Superior temporal gyrus (tissue), 1 donor: ENCODE results near the gene MAD1L1.
A peak's percentile ranks its signal among the peaks of the same experiment; 100 is the strongest.
"Not testable (repeated sequence)": the region's sequence is repeated elsewhere in the genome, so short reads cannot be mapped to it uniquely, and the experiment has no call there.

Experiments used
- DNase-seq: peaks from one replicate; pipeline ENCODE4 v3.0.0-alpha.2; 2016; ENCODE audit errors: extremely low spot score

Gene MAD1L1

DNA sequence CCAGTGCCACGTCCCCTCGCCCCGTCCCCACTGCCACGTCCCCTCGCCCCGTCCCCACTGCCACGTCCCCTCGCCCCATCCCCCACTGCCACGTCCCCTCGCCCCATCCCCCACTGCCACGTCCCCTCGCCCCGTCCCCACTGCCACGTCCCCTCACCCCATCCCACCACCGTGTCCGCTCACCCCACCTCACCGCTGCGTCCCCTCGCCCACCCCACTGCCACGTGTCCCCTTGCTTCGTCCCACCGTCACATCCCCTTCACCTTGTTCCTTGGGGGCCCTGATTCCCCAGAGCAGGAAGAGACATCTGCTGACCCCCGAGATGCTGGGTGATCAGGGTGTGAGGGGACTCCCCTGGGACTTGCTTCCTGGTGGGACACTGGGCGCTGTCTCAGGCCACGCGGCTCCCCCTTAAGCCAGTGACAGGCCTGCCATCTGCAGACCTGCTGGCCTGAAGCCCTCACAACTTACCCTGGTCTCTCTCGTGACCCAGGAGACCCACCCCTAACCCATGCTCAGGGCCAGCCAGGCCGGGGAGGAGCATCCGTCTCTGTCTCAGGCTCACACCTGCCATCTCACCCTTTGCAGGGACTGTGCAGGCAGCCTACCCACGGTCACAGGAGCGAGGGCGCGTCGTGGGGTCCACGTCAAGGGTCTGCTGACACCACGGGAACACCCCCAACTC lies 302.2 kb downstream of the MAD1L1 start:
- no peak for DNase-seq

DNA sequence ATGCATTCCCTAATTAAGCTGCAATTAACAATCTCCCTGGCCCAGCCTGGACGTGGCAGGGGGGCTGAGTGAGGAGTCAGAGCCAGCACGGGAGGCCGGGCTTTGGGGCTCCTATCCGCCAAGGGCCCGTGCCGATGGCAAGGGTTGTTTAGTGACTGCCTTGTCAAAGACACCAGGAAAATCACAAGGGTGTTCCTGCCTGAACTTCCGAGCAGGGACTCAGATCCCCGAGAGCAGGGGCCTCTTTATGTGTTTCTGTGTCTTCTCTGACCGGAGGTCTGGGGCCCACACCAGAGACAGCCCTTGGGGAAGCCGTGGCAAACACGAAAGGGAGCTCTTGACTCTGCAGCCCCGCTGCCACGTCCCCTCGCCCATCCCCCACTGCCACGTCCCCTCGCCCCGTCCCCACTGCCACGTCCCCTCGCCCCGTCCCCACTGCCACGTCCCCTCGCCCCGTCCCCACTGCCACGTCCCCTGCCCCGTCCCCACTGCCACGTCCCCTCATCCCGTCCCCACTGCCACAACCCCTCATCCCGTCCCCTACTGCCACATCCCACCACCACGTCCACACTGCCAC lies 303.3 kb downstream of the MAD1L1 start:
- DNase-seq, result not testable (repeated sequence)

DNA sequence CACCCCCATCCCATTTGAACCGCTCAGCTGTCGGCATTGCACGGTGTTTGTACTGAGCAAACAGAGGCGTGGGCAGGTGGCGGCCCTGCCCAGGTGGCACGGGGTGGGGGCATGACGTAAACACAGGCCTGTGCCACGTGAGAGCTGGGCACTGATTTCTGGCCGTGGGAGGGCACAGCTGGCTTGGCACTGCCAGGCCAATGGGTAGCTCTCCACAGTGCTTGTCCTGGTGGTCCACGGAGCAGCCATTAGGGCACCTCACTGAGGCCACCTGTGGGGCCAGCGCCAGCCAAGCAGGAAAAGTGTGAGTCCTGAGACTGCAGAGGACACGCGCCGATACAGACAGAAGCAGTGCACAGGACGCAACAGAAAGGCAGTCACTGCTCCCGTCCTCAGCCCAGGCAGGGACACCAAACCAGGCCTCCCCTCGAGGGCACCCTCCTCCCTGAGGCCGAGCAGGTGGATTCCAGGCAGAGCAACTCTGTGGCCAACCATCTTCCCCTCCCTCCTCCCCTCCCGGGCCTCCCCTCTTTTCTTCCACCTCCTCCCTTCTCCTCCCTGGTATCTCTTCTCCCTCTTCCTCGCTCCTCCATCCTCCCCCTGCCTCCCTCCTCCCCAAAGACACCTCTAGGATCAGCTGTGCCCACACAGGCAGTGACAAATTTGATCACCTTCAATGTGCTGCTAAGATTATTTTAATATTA lies 303.9 kb downstream of the MAD1L1 start:
- no peak for DNase-seq

DNA sequence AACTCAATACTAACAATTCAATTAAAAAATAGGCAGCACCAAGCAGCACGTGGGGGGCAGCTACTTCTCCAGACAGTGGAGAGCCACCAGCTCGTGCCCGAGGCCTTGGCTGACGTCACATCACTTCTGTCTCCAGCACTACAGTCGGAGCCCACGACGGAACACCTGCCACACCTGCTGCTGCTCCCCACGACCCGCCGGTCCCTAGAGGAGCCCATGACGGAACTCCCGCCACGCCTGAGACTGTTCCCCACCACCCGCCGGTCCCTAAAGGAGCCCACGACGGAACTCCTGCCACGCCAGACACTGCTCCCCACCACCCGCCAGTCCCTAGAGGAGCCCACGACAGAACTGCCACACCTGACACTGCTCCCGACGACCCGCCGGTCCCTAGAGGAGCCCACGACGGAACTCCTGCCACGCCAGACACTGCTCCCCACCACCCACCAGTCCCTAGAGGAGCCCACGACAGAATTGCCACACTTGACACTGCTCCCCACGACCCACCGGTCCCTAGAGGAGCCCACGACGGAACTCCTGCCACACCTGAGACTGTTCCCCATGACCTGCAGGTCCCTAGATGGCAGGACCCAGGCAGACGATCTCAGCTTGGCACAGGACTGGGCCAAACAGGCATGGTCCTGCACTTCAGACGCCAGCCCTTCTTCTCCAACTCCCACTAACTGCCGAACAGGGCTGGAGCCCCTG lies 304.7 kb downstream of the MAD1L1 start:
- no peak for DNase-seq

DNA sequence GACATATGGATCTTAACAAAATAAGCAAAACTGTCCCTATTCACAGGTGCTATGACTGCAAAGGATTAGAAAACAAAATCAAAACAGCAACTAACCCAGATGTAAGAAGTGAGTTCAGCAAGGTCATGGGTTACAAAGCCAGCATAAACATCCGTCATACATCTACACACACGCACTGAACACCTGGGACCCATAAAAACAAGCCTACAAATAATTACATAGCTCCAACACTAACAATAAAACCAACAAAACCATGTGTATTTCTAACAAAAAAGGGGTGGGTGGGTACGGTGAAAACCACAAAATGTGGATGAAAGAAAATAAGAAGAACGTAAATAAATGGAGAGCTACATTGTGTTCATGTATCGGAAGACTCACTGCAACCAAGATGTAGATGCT lies 305.8 kb downstream of the MAD1L1 start:
- no peak for DNase-seq

DNA sequence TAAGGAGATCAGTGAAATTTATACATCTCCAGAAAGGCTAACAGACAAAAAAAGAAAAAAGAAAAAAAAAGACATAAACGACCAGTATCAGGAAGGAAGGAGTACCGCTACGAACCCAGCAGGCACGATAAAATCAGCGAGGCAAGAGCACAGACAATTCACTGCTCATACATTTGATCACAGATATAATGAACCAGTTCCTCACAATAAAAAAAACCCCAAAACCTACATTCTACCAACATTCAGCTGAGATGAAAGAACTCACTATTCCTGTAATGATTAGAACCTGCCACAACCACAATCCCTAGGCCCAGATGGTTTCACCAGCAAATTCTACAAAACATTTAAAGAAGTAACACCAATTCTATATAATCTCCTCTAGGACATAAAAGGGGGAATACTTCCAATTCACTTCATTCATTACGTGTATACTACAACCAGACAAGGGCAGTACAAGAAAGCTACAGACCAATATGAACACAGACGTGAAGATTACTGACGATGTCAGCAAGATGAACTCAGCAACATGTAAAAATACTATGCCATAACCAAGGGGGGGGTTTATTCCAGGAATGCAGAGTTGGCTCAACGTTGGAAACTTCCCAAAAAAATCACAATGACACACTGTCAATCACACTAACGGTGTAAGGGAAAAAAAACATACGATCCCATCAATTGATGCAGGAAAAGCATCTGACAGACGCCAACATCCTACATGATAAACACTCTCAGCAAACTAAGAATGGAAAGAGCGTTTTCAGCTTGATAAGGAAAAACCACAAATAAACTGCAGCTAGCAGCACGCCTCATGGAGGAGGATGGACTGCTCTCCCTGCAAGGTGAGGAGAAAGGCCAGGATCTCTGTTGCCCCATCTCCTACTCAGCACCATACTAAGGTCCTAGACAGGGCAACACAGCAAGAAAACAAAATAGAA lies 306.5 kb downstream of the MAD1L1 start:
- no peak for DNase-seq

DNA sequence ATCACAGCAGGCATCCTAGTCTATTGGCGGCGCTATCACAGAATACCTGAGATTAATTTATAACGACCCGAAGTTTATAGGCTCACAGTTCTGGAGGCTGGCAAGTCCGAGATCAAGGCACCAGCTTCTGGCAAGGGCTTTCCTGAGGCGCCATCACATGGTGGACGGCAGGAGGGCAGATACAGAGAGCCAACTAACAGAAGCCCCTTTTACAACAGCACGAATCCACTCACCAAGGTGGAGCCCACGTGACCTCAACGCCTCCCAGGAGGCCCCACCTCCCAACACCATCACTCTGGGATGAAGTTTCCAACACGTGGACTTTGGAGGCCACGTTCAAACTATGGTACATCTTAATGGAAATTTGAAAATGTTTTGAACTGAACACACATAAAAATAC lies 307.4 kb downstream of the MAD1L1 start:
- no peak for DNase-seq

DNA sequence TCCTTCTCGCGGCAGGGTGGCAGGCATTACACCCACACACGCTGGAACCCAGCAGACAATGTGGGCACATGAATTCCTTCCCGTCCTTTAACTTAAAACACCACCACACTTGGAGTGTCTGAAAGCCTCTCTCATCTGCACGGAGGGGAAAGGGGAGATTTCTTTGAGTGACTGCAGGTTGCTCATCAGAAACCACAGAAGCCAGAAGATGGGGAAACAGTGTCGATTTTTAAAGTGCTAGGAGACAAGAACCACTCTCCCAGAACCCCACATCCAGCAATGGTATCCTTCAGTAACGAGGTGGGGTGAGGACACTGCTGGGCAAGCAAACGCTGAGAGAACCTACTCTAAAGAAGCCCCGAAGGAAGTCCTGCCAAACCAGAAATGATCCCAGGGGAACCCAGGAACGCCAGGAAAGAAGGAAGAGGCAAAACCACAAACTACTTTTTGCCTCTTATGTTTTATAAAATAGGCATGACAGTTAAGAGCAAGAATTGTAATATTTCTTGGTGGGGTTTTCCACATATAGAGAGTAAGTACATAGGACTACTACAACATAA lies 308.4 kb downstream of the MAD1L1 start:
- DNase-seq, result no peak

DNA sequence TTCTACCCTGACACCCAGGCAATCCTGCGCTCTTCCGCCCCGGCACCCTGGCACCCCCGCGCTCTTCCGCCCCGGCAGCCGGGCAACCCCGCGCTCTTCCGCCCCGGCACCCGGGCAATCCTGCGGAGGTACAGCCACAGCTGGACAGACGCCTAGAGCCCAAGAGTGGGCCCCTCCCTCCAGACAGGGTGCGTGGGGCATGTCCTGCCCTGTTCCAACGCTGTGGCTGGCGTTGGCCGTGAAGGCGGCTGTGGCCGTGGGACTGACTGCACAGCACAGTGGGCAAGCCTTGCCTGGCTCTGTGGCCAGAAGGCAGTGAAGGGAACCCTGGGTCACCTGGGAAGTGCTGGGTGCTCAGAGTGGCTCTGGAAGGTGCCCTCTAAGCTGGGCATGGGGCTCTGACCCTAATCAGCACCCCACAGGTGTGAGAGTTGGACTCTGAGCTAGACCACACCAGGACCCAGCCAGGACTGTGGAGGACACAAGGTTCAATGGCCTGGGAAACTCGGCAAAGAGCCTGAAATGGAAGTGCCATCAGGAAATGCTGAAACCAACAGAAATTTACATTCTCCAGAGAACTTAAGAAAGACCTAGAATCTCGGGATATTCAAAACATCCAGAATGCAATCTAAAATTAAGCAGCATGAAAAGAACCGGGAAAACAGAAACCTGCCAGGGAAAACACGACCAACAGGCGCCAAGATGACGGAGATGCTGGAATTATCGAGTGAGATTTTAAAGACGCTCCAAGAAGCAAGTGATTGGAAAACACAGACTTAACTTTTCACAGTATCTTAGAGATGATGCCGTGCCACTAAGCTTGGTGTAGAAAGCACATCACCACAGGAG lies 309.1 kb downstream of the MAD1L1 start:
- DNase-seq, result no peak

DNA sequence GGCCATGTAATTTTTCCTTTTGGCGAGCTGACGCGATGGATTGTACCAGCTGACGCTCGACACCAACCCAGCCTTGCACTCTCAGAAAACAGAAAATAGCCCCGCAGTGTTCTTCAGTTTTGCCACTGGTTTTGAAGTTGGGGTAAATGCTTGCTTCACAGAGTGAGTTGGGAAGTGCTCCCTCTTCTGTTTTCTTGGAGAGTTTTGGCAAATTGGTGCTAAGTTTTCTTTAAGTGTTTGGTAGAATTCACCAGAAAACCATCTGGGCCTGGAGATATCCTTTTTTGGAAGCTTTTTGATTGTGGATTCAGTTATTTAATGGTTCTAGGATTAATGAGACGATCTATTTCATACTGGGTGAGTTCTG lies 309.9 kb downstream of the MAD1L1 start:
- DNase-seq, result no peak

DNA sequence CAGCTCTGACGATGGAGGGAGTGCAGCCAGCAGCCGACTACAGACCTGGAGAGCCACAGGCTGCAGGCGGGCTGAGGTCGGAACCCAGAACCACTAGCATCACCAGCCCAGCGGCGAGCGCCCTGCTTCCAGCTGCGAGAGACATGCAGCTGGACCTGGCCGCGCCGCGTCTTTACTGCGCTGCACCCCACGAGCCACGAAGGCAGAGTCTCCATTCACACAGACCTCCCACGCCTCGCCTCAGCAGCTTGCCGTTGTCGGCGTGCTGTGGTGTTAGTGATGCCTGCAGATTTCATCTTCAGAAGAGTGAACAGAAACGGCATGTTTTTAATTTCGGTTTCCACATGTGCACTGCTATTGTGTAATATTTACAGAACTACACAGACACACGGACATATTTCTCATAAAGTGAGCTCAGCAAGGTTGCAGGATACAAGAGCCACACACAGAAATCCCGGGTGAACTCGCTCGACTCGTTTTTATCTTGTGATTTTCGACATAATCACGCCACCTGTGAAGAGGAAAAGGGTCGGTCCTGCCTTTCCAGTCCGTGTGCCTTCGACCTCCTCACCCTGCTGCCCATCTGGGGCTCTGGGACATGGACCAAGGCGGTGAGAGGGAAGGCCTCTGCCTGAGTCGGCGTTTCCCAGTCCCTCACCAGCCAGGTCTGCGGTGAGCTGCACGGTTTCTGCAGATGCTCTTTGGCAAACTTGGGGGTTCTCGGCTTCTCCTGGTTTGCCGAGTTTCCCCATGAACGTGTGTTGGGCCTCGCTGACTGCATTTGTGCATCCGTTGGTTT lies 310.5 kb downstream of the MAD1L1 start:
- DNase-seq, result no peak

DNA sequence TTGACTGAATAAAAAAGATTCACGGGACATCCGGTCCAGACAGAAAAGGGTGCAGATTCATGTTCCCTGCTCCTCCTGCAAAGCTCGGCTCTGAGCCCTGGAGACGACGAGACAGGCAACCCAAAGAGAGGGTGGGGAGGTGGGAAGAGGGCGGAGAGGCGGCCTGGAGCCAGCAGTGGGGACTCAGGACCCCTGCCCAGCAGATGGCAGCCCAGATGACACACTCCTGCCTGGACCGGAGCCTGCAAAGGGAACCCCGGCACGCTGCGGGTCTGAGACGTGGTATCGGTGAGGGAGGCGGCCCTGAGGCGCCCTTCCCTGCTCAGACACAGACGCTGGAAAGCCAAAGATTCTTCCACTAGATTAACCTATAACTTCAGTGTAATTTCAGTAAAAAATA lies 311.9 kb downstream of the MAD1L1 start:
- no peak for DNase-seq

DNA sequence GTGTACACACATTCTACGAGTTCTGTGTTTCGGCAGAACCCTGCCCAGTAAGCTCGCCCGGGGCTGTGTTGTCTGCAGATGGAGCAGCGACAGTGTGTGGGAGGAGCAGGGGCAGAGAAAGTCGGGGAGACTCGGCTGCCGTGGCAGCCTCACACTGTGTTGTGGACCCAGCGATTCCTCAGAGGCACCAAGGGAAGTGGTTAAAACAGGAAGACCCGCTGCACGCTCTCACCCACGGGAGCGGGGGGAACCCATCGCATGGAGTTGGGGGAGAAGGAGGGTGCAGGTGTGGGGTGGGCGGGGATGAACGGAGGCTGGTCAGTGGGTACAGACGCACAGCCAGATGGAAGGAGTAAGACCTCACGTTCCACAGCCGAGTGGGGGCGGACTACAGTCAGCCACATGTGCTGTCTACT lies 312.5 kb downstream of the MAD1L1 start:
- no peak for DNase-seq

DNA sequence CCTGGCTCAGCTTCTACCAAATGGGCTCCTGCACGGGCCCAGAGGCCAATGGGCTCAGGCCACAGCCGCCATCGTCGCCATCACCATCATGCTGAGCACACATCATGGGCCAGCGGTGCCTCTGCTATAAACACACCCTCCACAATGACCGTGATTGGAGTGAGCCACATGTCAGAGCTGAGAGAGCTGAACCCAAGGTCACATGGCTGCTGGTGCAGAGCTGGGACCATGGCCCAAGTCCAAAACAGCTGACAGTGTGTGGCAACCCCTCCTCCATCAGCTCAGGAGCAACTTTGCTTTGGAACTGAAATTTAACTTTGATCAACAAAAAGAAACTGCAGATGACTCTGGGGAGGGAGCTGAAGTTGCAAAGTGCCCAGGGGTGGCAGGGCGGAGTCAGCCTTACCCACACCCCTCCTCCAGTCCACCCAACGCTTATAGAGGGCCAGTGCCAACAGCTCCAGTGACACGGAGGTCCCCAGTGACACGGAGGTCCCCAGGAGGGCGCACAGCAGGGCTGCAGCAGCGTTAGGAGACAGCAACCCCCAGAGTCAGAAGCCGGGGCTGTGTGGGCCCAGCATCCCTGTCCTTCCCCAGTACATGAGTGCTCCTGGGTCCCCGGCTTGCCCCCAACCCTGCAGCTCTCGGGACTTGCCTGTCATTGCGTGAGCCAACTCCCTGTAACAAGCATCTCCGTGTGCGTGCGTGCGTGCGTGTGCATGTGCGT lies 313.0 kb downstream of the MAD1L1 start:
- peak; percentile 82 for DNase-seq

DNA sequence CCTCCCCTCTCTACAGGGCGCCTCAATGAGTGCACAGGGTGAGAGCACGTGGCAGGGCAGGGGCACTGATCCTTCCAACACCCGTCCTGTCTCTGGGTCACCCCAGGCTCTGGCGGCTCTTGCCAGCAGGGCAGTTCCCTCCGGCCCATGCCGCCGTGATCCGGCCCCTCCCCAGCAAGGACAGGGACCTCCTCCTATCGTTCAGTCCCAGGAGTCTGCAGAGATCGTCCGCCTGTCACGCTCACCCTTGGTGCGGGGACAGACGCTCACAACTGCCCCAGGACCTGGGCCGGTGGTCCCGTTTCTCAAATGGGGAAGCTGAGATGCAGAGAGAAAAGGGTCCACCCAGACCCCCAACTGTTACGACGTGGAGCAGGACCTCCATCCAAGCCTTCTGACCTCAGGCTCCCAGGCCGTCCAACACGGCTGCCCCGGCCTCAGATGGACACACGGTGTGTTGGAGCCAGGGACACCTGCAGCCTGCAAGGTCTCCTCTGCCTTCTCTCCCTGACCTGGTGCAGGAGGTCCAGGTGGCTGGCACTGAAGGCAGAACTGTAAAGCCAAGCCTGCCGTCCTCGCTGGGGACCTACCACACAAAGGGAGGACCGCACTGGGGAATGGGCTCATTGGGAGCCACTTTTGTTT lies 313.7 kb downstream of the MAD1L1 start:
- no peak for DNase-seq

DNA sequence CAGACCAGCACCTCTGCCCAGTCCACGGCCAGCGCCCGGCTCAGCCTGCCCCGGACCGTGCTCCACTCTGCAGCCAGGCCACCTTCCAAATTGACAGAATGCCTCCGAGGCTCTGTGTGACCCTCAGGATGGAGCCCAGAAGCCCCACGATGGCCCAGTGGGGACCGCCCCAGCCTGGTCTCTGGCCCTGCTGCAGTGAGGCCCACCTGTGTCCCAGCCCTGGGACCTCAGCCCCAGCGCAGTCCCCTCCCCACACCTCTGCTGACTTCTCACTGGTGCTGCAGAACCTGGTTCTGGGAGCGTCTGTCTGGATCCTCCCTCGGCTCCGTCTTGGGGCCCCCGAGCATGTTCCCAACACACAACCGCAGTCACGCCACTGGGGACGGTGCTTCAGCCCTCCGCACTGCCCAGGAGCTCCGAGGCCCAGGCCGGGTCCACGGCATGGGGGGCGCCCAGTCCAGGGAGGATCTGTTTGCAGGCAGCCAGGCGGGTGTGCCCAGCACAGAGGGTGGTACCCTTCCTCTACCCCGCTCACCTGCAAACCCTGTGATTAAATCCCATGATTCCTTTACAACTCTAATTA lies 314.6 kb downstream of the MAD1L1 start:
- DNase-seq, result no peak

DNA sequence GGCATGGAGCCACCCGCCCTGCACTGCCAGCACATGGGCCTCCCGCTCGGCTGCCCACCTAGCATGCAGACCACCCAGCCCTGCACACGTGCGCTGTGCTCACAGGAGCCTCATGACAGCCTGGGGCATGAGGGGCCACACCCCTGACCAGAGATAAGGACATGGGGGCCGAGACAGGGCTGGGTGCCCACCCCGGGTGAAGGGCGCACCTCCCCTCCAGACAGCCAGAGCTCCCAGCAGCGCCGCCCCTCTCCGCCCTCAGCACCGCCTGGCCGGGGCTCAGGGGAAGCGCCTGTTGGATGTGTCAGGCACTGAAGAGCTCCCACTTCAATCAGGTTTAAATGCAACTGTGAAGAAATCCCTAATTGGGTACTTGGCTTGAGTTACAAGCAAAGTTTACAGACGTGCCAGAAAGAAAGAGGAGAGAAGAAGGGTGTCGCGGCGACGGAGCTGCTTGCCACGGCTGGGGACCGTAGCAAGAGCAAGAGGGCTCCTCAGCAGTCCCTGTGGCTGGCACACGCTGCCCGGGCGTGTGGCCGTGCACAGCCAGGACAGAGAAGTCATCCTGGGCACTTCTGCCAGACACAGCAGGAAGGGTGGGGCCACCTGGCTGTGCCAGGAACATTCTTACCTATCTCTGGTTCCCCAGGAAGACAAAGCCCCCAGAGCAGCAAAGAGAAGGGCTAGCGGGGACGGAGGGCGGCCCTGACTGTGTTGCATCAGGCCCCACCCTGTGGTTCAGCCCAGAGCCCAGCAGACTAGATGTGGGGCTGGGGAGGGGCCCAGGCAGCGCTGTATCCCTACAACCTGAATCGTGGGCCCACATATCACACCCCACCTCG lies 315.3 kb downstream of the MAD1L1 start:
- no peak for DNase-seq
